GM15510 (cell line): ENCODE data around the gene SMYD3.

Source experiments
- POLR2A ChIP-seq: IDR thresholded peaks from 3 replicates; pipeline ENCODE4 v1.6.1; 2011; ENCODE audit warnings: borderline replicate concordance; ENCODE audit not compliant: insufficient read length; ENCODE audit errors: extremely low read depth

Gene SMYD3

GRCh38 chr1:246170574-246171261 lies 336.4 kb downstream of the SMYD3 start:
- TF ChIP-seq POLR2A, result no peak

GRCh38 chr1:246169486-246169885 lies 337.6 kb downstream of the SMYD3 start:
- no peak for TF ChIP-seq POLR2A

GRCh38 chr1:246169019-246169418 lies 338.1 kb downstream of the SMYD3 start:
- no peak for TF ChIP-seq POLR2A

- TF ChIP-seq POLR2A, result no peak
Observed at GRCh38 chr1:246166841-246167240, 340.2 kb downstream of the SMYD3 start.

- no peak for TF ChIP-seq POLR2A
Observed at GRCh38 chr1:246165826-246166709, 341.0 kb downstream of the SMYD3 start.

GRCh38 chr1:246164764-246165163 lies 342.3 kb downstream of the SMYD3 start:
- no peak for TF ChIP-seq POLR2A

GRCh38 chr1:246162560-246162959 lies 344.5 kb downstream of the SMYD3 start:
- TF ChIP-seq POLR2A, result no peak

- no peak for TF ChIP-seq POLR2A
Observed at GRCh38 chr1:246161626-246162025, 345.5 kb downstream of the SMYD3 start.

- no peak for TF ChIP-seq POLR2A
Observed at GRCh38 chr1:246160905-246161304, 346.2 kb downstream of the SMYD3 start.

GRCh38 chr1:246160374-246160773 lies 346.7 kb downstream of the SMYD3 start:
- TF ChIP-seq POLR2A, result no peak

- no peak for TF ChIP-seq POLR2A
Observed at GRCh38 chr1:246159279-246160227, 347.5 kb downstream of the SMYD3 start.

GRCh38 chr1:246158131-246158530 lies 348.9 kb downstream of the SMYD3 start:
- no peak for TF ChIP-seq POLR2A

- no peak for TF ChIP-seq POLR2A
Observed at GRCh38 chr1:246157516-246157915, 349.6 kb downstream of the SMYD3 start.

GRCh38 chr1:246156847-246157246 lies 350.2 kb downstream of the SMYD3 start:
- TF ChIP-seq POLR2A, result no peak

- TF ChIP-seq POLR2A, result no peak
Observed at GRCh38 chr1:246155923-246156322, 351.2 kb downstream of the SMYD3 start.

GRCh38 chr1:246153796-246154212 lies 353.3 kb downstream of the SMYD3 start:
- TF ChIP-seq POLR2A, result no peak

- no peak for TF ChIP-seq POLR2A
Observed at GRCh38 chr1:246152986-246153431, 354.1 kb downstream of the SMYD3 start.
